BLaER1 treated with 17β-estradiol and CSF1 and Interleukin-3, amounts not matched to agents 10 nM and 100 nM (cell line): ENCODE results near the gene PHACTR3.

Source experiments
- H3K27ac ChIP-seq, 11 experiments: shearing (Covaris generic); formaldehyde crosslinking; 2 replicates each; pipeline ENCODE4 v1.8.1; 2022
- H3K27me3 ChIP-seq, 11 experiments: shearing (Covaris generic); formaldehyde crosslinking; 2 replicates each; pipeline ENCODE4 v1.8.1; 2022
- H3K36me3 ChIP-seq, 11 experiments: shearing (Covaris generic); formaldehyde crosslinking; 2 replicates each; pipeline ENCODE4 v1.8.1; 2022
- H3K4me1 ChIP-seq, 10 experiments: shearing (Covaris generic); formaldehyde crosslinking; 2 replicates each; pipeline ENCODE4 v1.8.1; 2022
- H3K4me2 ChIP-seq, 11 experiments: shearing (Covaris generic); formaldehyde crosslinking; 2 replicates each; pipeline ENCODE4 v1.8.1; 2022
- H3K4me3 ChIP-seq, 10 experiments: shearing (Covaris generic); formaldehyde crosslinking; 2 replicates each; pipeline ENCODE4 v1.8.1; 2022
- H3K9ac ChIP-seq, 11 experiments: shearing (Covaris generic); formaldehyde crosslinking; 2 replicates each; pipeline ENCODE4 v1.8.1; 2022
- H3K9me3 ChIP-seq, 11 experiments: shearing (Covaris generic); formaldehyde crosslinking; replicated peaks in 1 of 11; 2 replicates each; pipeline ENCODE4 v1.8.1; 2022
- H4K20me1 ChIP-seq, 11 experiments: shearing (Covaris generic); formaldehyde crosslinking; 2 replicates each; pipeline ENCODE4 v1.8.1; 2022
- Cebpa-rat ChIP-seq, 11 experiments: shearing (Covaris generic); IDR thresholded peaks; 2 replicates each; pipeline ENCODE4 v1.8.1; 2022

PHACTR3 gene

DNA sequence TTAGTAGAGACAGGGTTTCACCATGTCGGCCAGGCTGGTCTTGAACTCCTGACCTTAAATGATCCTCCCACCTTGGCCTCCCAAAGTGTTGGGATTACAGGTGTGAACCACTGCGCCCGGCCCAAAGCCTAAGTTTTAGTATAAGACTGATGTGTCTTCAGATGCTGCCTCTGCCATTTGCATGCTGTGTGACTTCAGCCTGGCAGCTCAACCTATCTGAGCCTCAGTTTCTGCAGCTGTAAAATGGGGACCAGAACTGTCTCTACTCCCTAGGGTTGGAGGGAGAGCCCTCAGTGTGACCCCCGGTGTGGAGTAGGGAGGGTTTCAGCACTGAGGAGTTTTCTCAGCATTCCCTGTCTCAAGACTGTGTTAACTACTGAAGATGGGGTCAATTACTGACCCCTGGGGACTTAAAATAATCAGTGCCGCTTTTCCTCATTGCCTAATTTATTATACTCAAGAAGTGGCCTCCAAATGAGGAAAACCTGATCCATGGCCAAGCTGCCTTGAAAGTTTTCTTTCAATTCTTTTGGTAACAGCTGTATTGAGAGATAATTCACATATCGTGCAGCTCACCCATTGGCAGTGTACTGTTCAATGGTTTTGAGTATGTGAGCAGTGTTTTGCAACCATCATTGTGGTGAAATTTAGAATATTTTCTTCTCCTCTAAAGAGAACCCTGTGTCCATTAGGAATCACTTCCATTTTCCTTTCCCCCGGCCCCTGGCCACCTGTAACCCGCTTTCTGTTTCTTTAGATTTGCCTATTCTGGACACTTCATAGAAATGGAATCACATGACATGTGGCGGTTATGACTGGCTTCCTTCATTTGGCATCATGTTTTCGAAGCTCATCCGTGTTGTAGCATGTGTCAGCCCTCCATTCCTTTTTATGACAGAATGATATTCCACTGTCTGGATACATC is 64.8 kb downstream of the PHACTR3 start:
- Histone ChIP-seq H4K20me1 (peaks cover 0 to 100% (median 16%) of the 10 kb centered on the region in 11 experiments; a peak in 16 of 22 replicates), H3K4me3 (no peak overlapping the region), H3K27ac (0 out of 22 replicates have a peak overlapping the region, but pooled peaks of 1 of the 11 experiments have one; percentile 16), H3K4me2 (peak overlapping the region in 6 of 11 experiments; percentile 25 to 68 (median 54); a peak in 6 of 22 replicates), H3K9me3 (no peaks in the 10 kb centered on the region), H3K27me3 (no peaks in the 10 kb centered on the region), H3K4me1 (peaks cover 34 to 100% (median 79%) of the 10 kb centered on the region in 10 experiments), H3K9ac (no peak overlapping the region), H3K36me3 (peaks cover 0 to 99% (median 13%) of the 10 kb centered on the region in 11 experiments; a peak in 13 of 22 replicates)
- TF ChIP-seq Cebpa-rat (IDR thresholded peaks at IDR 0.05), result no peak

- no peak overlapping the region for H3K4me3 ChIP-seq
These were observed 66.6 kb downstream of the PHACTR3 start for GRCh38 chr20:59670786-59671492.

GRCh38 chr20:59671661-59672471 is 67.5 kb downstream of the PHACTR3 start:
- Histone ChIP-seq H4K20me1 (peaks cover 0 to 100% (median 34%) of the 10 kb centered on the region in 11 experiments; a peak in 16 of 22 replicates), H3K4me2 (peak overlapping the region; percentile 45 to 86 (median 64); a peak in 21 of 22 replicates), H3K27ac (peak overlapping the region in 7 of 11 experiments; percentile 0 to 63 (median 20); a peak in 10 of 22 replicates), H3K36me3 (peaks cover 0 to 90% (median 6%) of the 10 kb centered on the region in 11 experiments; a peak in 11 of 22 replicates), H3K9me3 (no peaks in the 10 kb centered on the region), H3K4me1 (peaks cover 47 to 98% (median 88%) of the 10 kb centered on the region in 10 experiments), H3K27me3 (no peaks in the 10 kb centered on the region), H3K4me3 (no peak overlapping the region), H3K9ac (peak overlapping the region in 2 of 11 experiments; percentile 23 to 47; a peak in 3 of 22 replicates)
- no peak for TF ChIP-seq Cebpa-rat (IDR thresholded peaks at IDR 0.05)

More at GRCh38 chr20:59670786-59671492, 66.6 kb downstream of the PHACTR3 start:
- no peak overlapping the region for H3K9ac ChIP-seq
- H3K9me3 ChIP-seq, result no peaks in the 10 kb centered on the region
- H3K27ac ChIP-seq, result peak overlapping the region in 2 of 11 experiments; percentile 11 to 63; a peak in 3 of 22 replicates
- H3K4me2 ChIP-seq, result peak overlapping the region in 9 of 11 experiments; percentile 45 to 86 (median 64); a peak in 19 of 22 replicates
- peaks cover 0 to 90% (median 9%) of the 10 kb centered on the region in 11 experiments; a peak in 12 of 22 replicates for H3K36me3 ChIP-seq
- H4K20me1 ChIP-seq, result peaks cover 0 to 100% (median 25%) of the 10 kb centered on the region in 11 experiments; a peak in 16 of 22 replicates
- H3K27me3 ChIP-seq, result no peaks in the 10 kb centered on the region
- H3K4me1 ChIP-seq, result peaks cover 45 to 98% (median 88%) of the 10 kb centered on the region in 10 experiments
- TF ChIP-seq Cebpa-rat (IDR thresholded peaks at IDR 0.05), result no peak

DNA sequence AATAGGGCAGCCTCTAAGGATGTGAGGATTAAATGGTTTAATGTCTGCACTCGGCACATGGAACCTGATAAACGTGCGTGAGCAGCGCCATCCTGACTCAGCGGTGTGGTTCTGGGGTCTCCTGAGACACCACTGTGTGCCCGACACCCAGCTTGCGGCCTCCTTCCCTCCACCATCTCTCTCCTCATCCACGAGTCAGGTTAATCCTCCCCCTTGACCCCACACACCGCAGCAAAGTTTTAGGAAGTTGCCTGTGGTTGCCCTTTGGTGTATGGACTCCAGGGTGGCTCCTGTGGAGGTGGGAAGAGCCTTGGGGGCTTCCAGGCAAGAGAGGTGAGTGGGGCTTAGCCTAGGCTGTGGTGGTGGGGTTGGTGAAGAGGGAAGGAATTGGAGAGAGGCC is 68.2 kb downstream of the PHACTR3 start:
- Histone ChIP-seq H3K27me3 (no peaks in the 10 kb centered on the region), H3K9ac (peak overlapping the region in 1 of 11 experiments; percentile 47; a peak in 2 of 22 replicates), H3K4me2 (peak overlapping the region; percentile 45 to 86 (median 64); a peak in 21 of 22 replicates), H3K4me1 (peaks cover 47 to 98% (median 88%) of the 10 kb centered on the region in 10 experiments), H3K36me3 (peaks cover 0 to 90% (median 6%) of the 10 kb centered on the region in 11 experiments; a peak in 11 of 22 replicates), H4K20me1 (peaks cover 0 to 100% (median 35%) of the 10 kb centered on the region in 11 experiments; a peak in 16 of 22 replicates), H3K9me3 (no peaks in the 10 kb centered on the region), H3K27ac (peak overlapping the region in 7 of 11 experiments; percentile 0 to 63 (median 20); a peak in 11 of 22 replicates), H3K4me3 (no peak overlapping the region)
- no peak for TF ChIP-seq Cebpa-rat (IDR thresholded peaks at IDR 0.05)

DNA sequence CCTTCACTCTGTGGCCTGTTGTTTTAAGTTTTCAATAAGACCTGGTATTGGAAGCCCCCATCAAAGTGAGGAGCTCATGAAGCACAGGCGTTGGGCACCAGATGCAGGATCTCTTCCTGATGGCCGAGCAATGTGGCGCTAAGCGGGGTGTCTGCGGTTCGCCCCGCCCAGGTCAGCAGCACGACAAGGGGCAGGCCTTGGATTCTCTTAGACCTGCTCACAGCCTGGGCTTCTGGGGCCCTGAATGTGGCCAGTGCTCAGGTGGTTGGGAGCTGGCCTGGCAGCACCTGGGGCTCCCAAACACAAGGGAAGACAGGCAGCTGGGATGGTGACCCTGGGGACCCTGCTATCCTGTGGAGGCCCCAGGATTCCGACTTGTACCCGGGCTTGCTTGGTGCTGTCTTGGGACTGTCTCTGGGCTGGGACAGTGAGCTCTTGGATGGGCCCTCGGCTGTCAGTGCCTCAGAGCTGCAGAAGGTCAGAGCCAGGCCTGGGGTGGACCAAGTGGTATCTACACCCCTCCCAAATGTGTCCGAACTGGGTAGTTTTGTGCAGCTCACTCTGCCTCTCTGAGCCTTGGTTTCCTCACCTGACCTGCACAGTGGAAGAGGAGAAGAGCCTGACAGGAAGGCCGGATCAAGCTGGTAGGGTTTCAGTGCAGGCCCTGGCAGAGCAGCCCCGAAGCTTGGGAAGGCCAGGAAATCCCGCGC is 69.1 kb downstream of the PHACTR3 start:
- H3K4me2 ChIP-seq, result peak overlapping the region; percentile 45 to 86 (median 64)
- peaks cover 0 to 100% (median 36%) of the 10 kb centered on the region in 11 experiments; a peak in 16 of 22 replicates for H4K20me1 ChIP-seq
- no peak for TF ChIP-seq Cebpa-rat (IDR thresholded peaks at IDR 0.05)

DNA sequence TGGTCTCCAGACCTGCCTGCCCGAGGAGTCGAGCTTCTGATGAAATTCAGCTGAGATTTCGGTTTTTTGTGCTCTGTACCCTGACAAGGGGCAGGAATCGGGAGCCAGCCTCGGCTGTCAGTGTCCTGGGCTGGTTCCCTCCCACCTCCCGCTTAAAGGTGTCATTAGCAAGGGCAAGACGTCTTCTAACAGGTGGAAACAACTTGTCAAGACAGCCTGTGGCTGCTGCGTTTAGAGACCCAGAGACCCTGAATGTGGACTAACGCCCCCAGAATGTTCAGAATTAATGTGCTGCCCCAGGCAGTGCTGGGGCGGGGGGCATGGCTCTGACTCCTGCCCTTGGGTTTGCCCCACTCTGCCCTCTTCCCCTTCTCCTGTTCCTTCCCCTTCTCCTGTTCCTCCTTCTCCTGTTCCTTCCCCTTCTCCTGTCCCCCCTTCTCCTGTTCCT is 69.7 kb downstream of the PHACTR3 start:
- peaks cover 0 to 100% (median 36%) of the 10 kb centered on the region in 11 experiments; a peak in 16 of 22 replicates for H4K20me1 ChIP-seq
- H3K9ac ChIP-seq, result peak overlapping the region in 6 of 11 experiments; percentile 13 to 47 (median 18); a peak in 8 of 22 replicates
- H3K36me3 ChIP-seq, result peaks cover 0 to 90% (median 0%) of the 10 kb centered on the region in 11 experiments; a peak in 9 of 22 replicates
- no peaks in the 10 kb centered on the region for H3K27me3 ChIP-seq
- peak overlapping the region; percentile 45 to 86 (median 64) for H3K4me2 ChIP-seq
- no peak overlapping the region for H3K4me3 ChIP-seq
- H3K27ac ChIP-seq, result peak overlapping the region in 8 of 11 experiments; percentile 9 to 66 (median 50); a peak in 12 of 22 replicates
- peaks cover 47 to 96% (median 89%) of the 10 kb centered on the region in 10 experiments for H3K4me1 ChIP-seq
- TF ChIP-seq Cebpa-rat (IDR thresholded peaks at IDR 0.05), result no peak
- H3K9me3 ChIP-seq, result no peaks in the 10 kb centered on the region

More for the DNA sequence above, 69.1 kb downstream of the PHACTR3 start:
- H3K9ac ChIP-seq, result peak overlapping the region in 6 of 11 experiments; percentile 13 to 47 (median 18); a peak in 8 of 22 replicates
- H3K27me3 ChIP-seq, result no peaks in the 10 kb centered on the region
- H3K27ac ChIP-seq, result peak overlapping the region in 8 of 11 experiments; percentile 9 to 66 (median 50); a peak in 12 of 22 replicates
- H3K4me1 ChIP-seq, result peaks cover 47 to 98% (median 88%) of the 10 kb centered on the region in 10 experiments
- H3K9me3 ChIP-seq, result no peaks in the 10 kb centered on the region
- peaks cover 0 to 90% (median 0%) of the 10 kb centered on the region in 11 experiments; a peak in 10 of 22 replicates for H3K36me3 ChIP-seq
- no peak overlapping the region for H3K4me3 ChIP-seq
